DMS114 treated with DMSO at 0.1 percent for 48 hours (cell line): ENCODE results near the gene LCE3E.

Experiments used
- DNase-seq: peaks from one replicate; lab custom pipeline; 2025; ENCODE audit not compliant: unreplicated experiment; lab: John Stamatoyannopoulos, UW

LCE3E gene

GRCh38 chr1:152517237-152517811, 49.3 kb downstream of the LCE3E start:
- no peak for DNase-seq

GRCh38 chr1:152516082-152516481, 50.5 kb downstream of the LCE3E start:
- no peak for DNase-seq
